Panc1 (cell line): ENCODE data around the gene CPNE4. TPM values are rescaled to one million over a fixed set of nuclear protein-coding genes. Genes with fewer than 3 reads are reported as not detected.

Experiments
- ATAC-seq: fragments of 200-7000 bp; cut with Tn5 transposase; 2 replicates; pipeline ENCODE4 v1.9.1; 2020; ENCODE audit warnings: mild to moderate bottlenecking, moderate library complexity
- BruUV-seq: library from RNA; stranded (reverse); fragments of 400-500 nt; replicated peaks from 2 replicates; lab custom pipeline; 2021; lab: Mats Ljungman, UMichigan
- CTCF ChIA-PET: fragments of 300-600 bp; sonication (Branson Sonifier 250); formaldehyde crosslinking; loops from one replicate; lab custom pipeline; 2022; ENCODE audit warnings: antibody characterized with exemption; lab: Charles Lee
- POLR2A ChIA-PET: fragments of 300-600 bp; sonication (Branson Sonifier 250); formaldehyde crosslinking; loops from one replicate; lab custom pipeline; 2022; ENCODE audit warnings: antibody characterized with exemption; lab: Charles Lee
- DNase-seq: peaks from one replicate; pipeline ENCODE4 v3.0.0-alpha.2; 2010; ENCODE audit warnings: low read depth, low spot score
- H3K27ac ChIP-seq: 2 replicates; pipeline ENCODE4 v1.5.1; 2011; ENCODE audit warnings: mild to moderate bottlenecking, low read length, inconsistent platforms
- H3K27me3 ChIP-seq: fragments of 200-500 bp; sonication (Bioruptor generic); 2 replicates; pipeline ENCODE4 v1.6.0; 2014; ENCODE audit warnings: low read length, inconsistent platforms; ENCODE audit not compliant: control insufficient read depth, insufficient read depth
- H3K36me3 ChIP-seq: fragments of 200-500 bp; sonication (Bioruptor generic); 2 replicates; pipeline ENCODE4 v1.5.1; 2014; ENCODE audit warnings: inconsistent platforms, mild to moderate bottlenecking, low read length, moderate library complexity; ENCODE audit not compliant: control insufficient read depth, insufficient read depth
- H3K4me1 ChIP-seq: 2 replicates; pipeline ENCODE4 v1.5.1; 2011; ENCODE audit warnings: inconsistent platforms, mild to moderate bottlenecking, low read length, moderate library complexity; ENCODE audit not compliant: control insufficient read depth, insufficient read depth
- H3K4me3 ChIP-seq, 2 experiments: 2 replicates each; pipeline ENCODE4 v1.5.1; 2011 to 2012; ENCODE audit warnings: low read depth in 2 of 2, low read length in 2 of 2, mild to moderate bottlenecking in 2 of 2, inconsistent platforms in 1 of 2, moderate library complexity in 1 of 2
- H3K9me3 ChIP-seq: fragments of 200-500 bp; sonication (Bioruptor generic); 2 replicates; pipeline ENCODE4 v1.5.1; 2014; ENCODE audit warnings: low read depth, mild to moderate bottlenecking, inconsistent platforms, low read length, moderate library complexity; ENCODE audit not compliant: control insufficient read depth, insufficient read depth
- CTCF ChIP-seq: fragments of 450-650 bp; IDR thresholded peaks from 2 replicates; pipeline ENCODE4 v1.5.1; 2017; ENCODE audit warnings: mild to moderate bottlenecking
- POLR2AphosphoS5 ChIP-seq: IDR thresholded peaks from 2 replicates; pipeline ENCODE4 v1.6.1; 2012; ENCODE audit warnings: mild to moderate bottlenecking, low read depth, low read length, moderate library complexity
- REST ChIP-seq, 2 experiments: IDR thresholded peaks; 2 replicates each; pipeline ENCODE4 v1.6.1; 2011 to 2012; ENCODE audit warnings: low read depth in 2 of 2, control low read depth in 1 of 2, low read length in 1 of 2, mild to moderate bottlenecking in 1 of 2, moderate library complexity in 1 of 2; ENCODE audit not compliant: insufficient read depth in 1 of 2
- SIN3A ChIP-seq: IDR thresholded peaks from 2 replicates; pipeline ENCODE4 v1.6.1; 2012; ENCODE audit warnings: low read depth, mild to moderate bottlenecking, low read length, moderate library complexity, borderline replicate concordance; ENCODE audit not compliant: insufficient read depth
- TCF7L2 ChIP-seq: IDR thresholded peaks from 2 replicates; pipeline ENCODE4 v1.6.1; 2011; ENCODE audit warnings: mild to moderate bottlenecking, low read depth, low read length, inconsistent platforms
- in situ Hi-C: cut with HindIII; loops from 2 replicates; pipeline ENCODE4 v1.10.0; 2016; ENCODE audit warnings: low sequenced_read_pairs, low pct_unique_long_range_greater_than_20kb
- intact Hi-C: fragments of 100-400 bp; cut with micrococcal nuclease; formaldehyde crosslinking; loops from one replicate; pipeline ENCODE4 v1.10.0; 2022; ENCODE audit not compliant: unreplicated experiment
- total RNA-seq: library from RNA; stranded (reverse); gene quantifications from one replicate; pipeline ENCODE4 v1.2.1, GENCODE V29; 2021; ENCODE audit not compliant: unreplicated experiment

CPNE4 gene
- total RNA-seq, 1 experiment from 2014 or later, result not detected

- no peak for DNase-seq
- no peak for ATAC-seq
- ChIA-PET CTCF (no interaction called here), POLR2A (no interaction called here)
- H3K4me3 ChIP-seq, result no peak overlapping the region
- H3K27me3 ChIP-seq, result no peaks in the 10 kb centered on the region
- TF ChIP-seq SIN3A (no peak), CTCF (no peak), TCF7L2 (no peak), POLR2AphosphoS5 (no peak), REST (IDR thresholded peaks at IDR 0.05; ENCODE audit: insufficient read depth in 1 of 2, low read depth in 2 of 2, low read length in 1 of 2) (no peak)
- H3K27ac ChIP-seq, result no peak overlapping the region
- H3K36me3 ChIP-seq, result no peaks in the 10 kb centered on the region
- in situ Hi-C loops (no loop called here), intact Hi-C loops (no loop called here)
- H3K4me1 ChIP-seq, result no peaks in the 10 kb centered on the region
- no TSS peak for BruUV-seq
- H3K9me3 ChIP-seq, result no peaks in the 10 kb centered on the region
Measured at GRCh38 chr3:131591394-131592014, 443.3 kb downstream of the CPNE4 start.

DNA sequence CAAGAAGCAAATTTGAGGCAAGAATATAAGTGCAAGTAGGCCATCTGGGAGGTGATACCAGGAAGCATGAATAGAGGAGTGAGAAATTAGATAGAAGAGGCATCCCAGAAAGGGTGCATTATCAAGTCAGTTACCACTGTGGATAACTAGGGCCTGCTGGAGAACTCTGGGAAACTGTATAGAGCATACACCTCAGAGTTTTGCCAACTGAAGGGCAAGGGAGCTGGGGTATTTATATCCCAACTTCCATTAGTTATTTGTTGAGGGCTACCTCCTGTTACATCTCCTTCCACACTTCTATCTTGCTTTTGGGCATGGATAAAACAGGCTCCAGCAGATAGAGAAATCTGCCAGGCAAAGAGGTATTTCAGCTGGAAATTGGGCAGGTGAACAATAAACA is 448.5 kb downstream of the CPNE4 start:
- ChIA-PET CTCF (no interaction called here), POLR2A (no interaction called here)
- H3K36me3 ChIP-seq, result no peaks in the 10 kb centered on the region
- H3K27ac ChIP-seq, result no peak overlapping the region
- BruUV-seq, result no TSS peak
- in situ Hi-C loops, result no loop called here
- no peaks in the 10 kb centered on the region for H3K9me3 ChIP-seq
- H3K27me3 ChIP-seq, result no peaks in the 10 kb centered on the region
- intact Hi-C loops, result no loop called here
- H3K4me1 ChIP-seq, result no peaks in the 10 kb centered on the region
- ATAC-seq, result no peak
- no peak for DNase-seq
- no peak for TF ChIP-seq TCF7L2
- TF ChIP-seq CTCF, result no peak
- no peak for TF ChIP-seq POLR2AphosphoS5
- TF ChIP-seq REST (IDR thresholded peaks at IDR 0.05; ENCODE audit: insufficient read depth in 1 of 2, low read depth in 2 of 2, low read length in 1 of 2), result no peak
- TF ChIP-seq SIN3A, result no peak
- H3K4me3 ChIP-seq, result no peak overlapping the region
